ENCODE data around the gene CRIM1.

Gene CRIM1

GRCh38 chr2:36480028-36480427 lies 124.5 kb downstream of the CRIM1 start:
- ATAC-seq, result no peak
- TF ChIP-seq RARB (CRISPR knock-in tag; IDR thresholded peaks at IDR 0.05), result no peak
- no peak for TF ChIP-seq PPARA (CRISPR knock-in tag; IDR thresholded peaks at IDR 0.05; ENCODE audit: borderline replicate concordance)
- no peak for TF ChIP-seq SNAI2 (CRISPR knock-in tag; IDR thresholded peaks at IDR 0.05)
- TF ChIP-seq ZNF565 (CRISPR knock-in tag; conservative IDR thresholded peaks at IDR 0.05; ENCODE audit: low read depth), result no peak

GRCh38 chr2:36480636-36481035 lies 125.1 kb downstream of the CRIM1 start:
- no peak for ATAC-seq
- TF ChIP-seq OSR1 (CRISPR knock-in tag; IDR thresholded peaks at IDR 0.05) (no peak), ZC3H10 (CRISPR knock-in tag; IDR thresholded peaks at IDR 0.05) (no peak), CSDC2 (CRISPR knock-in tag; IDR thresholded peaks at IDR 0.05) (no peak), ZFP30 (CRISPR knock-in tag; IDR thresholded peaks at IDR 0.05) (no peak)

- ATAC-seq, result no peak
- no peak for TF ChIP-seq SNAI2 (CRISPR knock-in tag; IDR thresholded peaks at IDR 0.05)
- TF ChIP-seq CSDC2 (CRISPR knock-in tag; IDR thresholded peaks at IDR 0.05), result no peak; the same call in 1 of the 2 replicates
- no peak for TF ChIP-seq ARNTL (CRISPR knock-in tag; IDR thresholded peaks at IDR 0.05; ENCODE audit: borderline replicate concordance, low read depth)
- no peak for TF ChIP-seq ESRRG (CRISPR knock-in tag; IDR thresholded peaks at IDR 0.05)
Measured at GRCh38 chr2:36481709-36482108, 126.1 kb downstream of the CRIM1 start.

GRCh38 chr2:36482576-36483214 lies 127.1 kb downstream of the CRIM1 start:
- no peak for ATAC-seq
- TF ChIP-seq ZNF8 (CRISPR knock-in tag; IDR thresholded peaks at IDR 0.05), result no peak
- TF ChIP-seq GLIS3 (CRISPR knock-in tag; IDR thresholded peaks at IDR 0.05), result no peak
- no peak for TF ChIP-seq ESRRG (CRISPR knock-in tag; IDR thresholded peaks at IDR 0.05)
- TF ChIP-seq PPARA (CRISPR knock-in tag; IDR thresholded peaks at IDR 0.05; ENCODE audit: borderline replicate concordance), result no peak
- 0 out of 2 replicates have a peak, but pooled peaks have one; percentile 29 for TF ChIP-seq ISL1 (CRISPR knock-in tag; IDR thresholded peaks at IDR 0.05)
- TF ChIP-seq OSR1 (CRISPR knock-in tag; IDR thresholded peaks at IDR 0.05), result no peak
- TF ChIP-seq BACH2 (CRISPR knock-in tag; IDR thresholded peaks at IDR 0.05; ENCODE audit: borderline replicate concordance), result no peak
- TF ChIP-seq TSHZ2 (CRISPR knock-in tag; IDR thresholded peaks at IDR 0.05), result no peak
- peak; percentile 62; the same call in 1 of the 2 replicates for TF ChIP-seq CSDC2 (CRISPR knock-in tag; IDR thresholded peaks at IDR 0.05)
- TF ChIP-seq PATZ1 (CRISPR knock-in tag; IDR thresholded peaks at IDR 0.05; ENCODE audit: borderline replicate concordance), result peak; percentile 20; the same call in 1 of the 2 replicates
- TF ChIP-seq ARNTL (CRISPR knock-in tag; IDR thresholded peaks at IDR 0.05; ENCODE audit: borderline replicate concordance, low read depth), result no peak
- TF ChIP-seq TCF4 (CRISPR knock-in tag; IDR thresholded peaks at IDR 0.05; ENCODE audit: borderline replicate concordance), result no peak
- TF ChIP-seq TOX (CRISPR knock-in tag; IDR thresholded peaks at IDR 0.05; ENCODE audit: borderline replicate concordance), result no peak
- TF ChIP-seq SNAI2 (CRISPR knock-in tag; IDR thresholded peaks at IDR 0.05), result no peak
- TF ChIP-seq POU6F1 (CRISPR knock-in tag; IDR thresholded peaks at IDR 0.05; ENCODE audit: borderline replicate concordance, low read depth), result no peak
- no peak for TF ChIP-seq CSRNP3 (CRISPR knock-in tag; IDR thresholded peaks at IDR 0.05)
